A549 (cell line): ENCODE measurements around the gene CEACAM16. TPM values are rescaled to one million over a fixed set of nuclear protein-coding genes. Genes with fewer than 3 reads are reported as not detected.
A peak's percentile ranks its signal among the peaks of the same experiment; 100 is the strongest.

Source experiments
- ATAC-seq, 2 experiments: fragments of 200-7000 bp in 1 of 2; fragments of >200 bp in 1 of 2; cut with Nextera tagmentation in 1 of 2; cut with Tn5 transposase in 1 of 2; 3 replicates each; pipeline versions ENCODE4 v1.8.0 to v1.9.1; 2018 to 2020; ENCODE audit warnings: mild to moderate bottlenecking in 1 of 2, moderate library complexity in 1 of 2
- CTCF ChIA-PET: fragments of 300-600 bp; sonication (Branson Sonifier 250); formaldehyde crosslinking; extraction: SDS; loops from one replicate; lab custom pipeline; 2021; ENCODE audit warnings: antibody characterized with exemption, inconsistent platforms; lab: Yijun Ruan, JAX
- POLR2A ChIA-PET: fragments of 350-600 bp; formaldehyde crosslinking; extraction: SDS; loops from one replicate; lab custom pipeline; 2021; ENCODE audit warnings: antibody characterized with exemption, inconsistent platforms; lab: Yijun Ruan, JAX
- DNase-seq, 2 experiments: peaks; one replicate each; pipeline versions ENCODE4 v3.0.0 to v3.0.0-alpha.2; 2011 to 2016; ENCODE audit warnings: low read depth in 1 of 2, low spot score in 1 of 2
- FAIRE-seq: peaks from 2 replicates; lab custom pipeline; 2011; peaks lifted over from hg19 to GRCh38; lab: Jason Lieb, UNC
- H3K27ac ChIP-seq, 2 experiments: fragments of >200 bp; sonication (Bioruptor Twin); formaldehyde crosslinking; 3 replicates each; pipeline ENCODE4 v1.5.1; 2016 to 2017
- H3K4me1 ChIP-seq: fragments of >200 bp; sonication (Bioruptor Twin); formaldehyde crosslinking; 3 replicates; pipeline ENCODE4 v1.6.1; 2016
- H3K4me2 ChIP-seq: fragments of >200 bp; sonication (Bioruptor Twin); formaldehyde crosslinking; 3 replicates; pipeline ENCODE4 v1.6.1; 2016
- H3K4me3 ChIP-seq: fragments of >200 bp; sonication (Bioruptor Twin); formaldehyde crosslinking; 3 replicates; pipeline ENCODE4 v1.5.1; 2016
- H3K9me3 ChIP-seq: fragments of >200 bp; sonication (Bioruptor Twin); formaldehyde crosslinking; 3 replicates; pipeline ENCODE4 v1.6.1; 2016
- BCL3 ChIP-seq: fragments of >200 bp; sonication (Bioruptor Twin); formaldehyde crosslinking; IDR thresholded peaks from 3 replicates; pipeline ENCODE4 v1.6.1; 2016
- BHLHE40 ChIP-seq: IDR thresholded peaks from 2 replicates; pipeline ENCODE4 v1.6.1; 2012; ENCODE audit warnings: low read depth, low read length, inconsistent platforms
- CBX2 ChIP-seq: fragments of 200-600 bp; sonication (generic); IDR thresholded peaks from 2 replicates; pipeline ENCODE4 v1.6.1; 2016; ENCODE audit warnings: low read depth, mild to moderate bottlenecking, borderline replicate concordance
- CEBPB ChIP-seq, 2 experiments: fragments of >200 bp in 1 of 2; sonication (Bioruptor Twin) in 1 of 2; formaldehyde crosslinking in 1 of 2; IDR thresholded peaks; 2 replicates each; pipeline ENCODE4 v1.6.1; 2012 to 2016
- CHD2 ChIP-seq: fragments of 150-350 bp; IDR thresholded peaks from 2 replicates; pipeline ENCODE4 v1.6.1; 2014; ENCODE audit warnings: low read length; ENCODE audit not compliant: partially characterized antibody
- EHF ChIP-seq: fragments of 250-450 bp; sonication (Bioruptor Pico); IDR thresholded peaks from 2 replicates; pipeline ENCODE4 v1.5.0; 2020; ENCODE audit warnings: mild to moderate bottlenecking
- EHMT2 ChIP-seq: fragments of 200-600 bp; sonication (generic); IDR thresholded peaks from 2 replicates; pipeline ENCODE4 v1.6.1; 2016; ENCODE audit warnings: antibody characterized with exemption, low read depth, mild to moderate bottlenecking, moderate library complexity
- EP300 ChIP-seq, 2 experiments: fragments of >200 bp; sonication (Bioruptor Twin); formaldehyde crosslinking; IDR thresholded peaks; 2 replicates in 1 of 2; 3 replicates in 1 of 2; pipeline ENCODE4 v1.6.1; 2016 to 2017
- ESRRA ChIP-seq: fragments of 150-350 bp; IDR thresholded peaks from 2 replicates; pipeline ENCODE4 v1.6.1; 2014; ENCODE audit warnings: mild to moderate bottlenecking, low read length, borderline replicate concordance
- GATA3 ChIP-seq: IDR thresholded peaks from 2 replicates; pipeline ENCODE4 v1.6.1; 2012; ENCODE audit warnings: borderline replicate concordance
- HES2 ChIP-seq: fragments of >200 bp; sonication (Bioruptor Twin); formaldehyde crosslinking; IDR thresholded peaks from 2 replicates; pipeline ENCODE4 v1.6.1; 2016
- HEYL ChIP-seq: fragments of 250-450 bp; sonication (Bioruptor Pico); IDR thresholded peaks from 2 replicates; pipeline ENCODE4 v1.8.0; 2021; ENCODE audit warnings: mild to moderate bottlenecking, moderate library complexity
- HMGXB4 ChIP-seq: fragments of 250-450 bp; sonication (Bioruptor Pico); IDR thresholded peaks from 2 replicates; pipeline ENCODE4 v1.5.0; 2021; ENCODE audit warnings: mild to moderate bottlenecking, moderate library complexity, borderline replicate concordance
- HOXA7 ChIP-seq: fragments of 250-450 bp; sonication (Bioruptor Pico); IDR thresholded peaks from 2 replicates; pipeline ENCODE4 v1.5.0; 2020; ENCODE audit warnings: mild to moderate bottlenecking, moderate library complexity
- HOXB5 ChIP-seq: fragments of 250-450 bp; sonication (Bioruptor Pico); IDR thresholded peaks from 2 replicates; pipeline ENCODE4 v1.5.0; 2020; ENCODE audit warnings: mild to moderate bottlenecking, moderate library complexity
- JUN ChIP-seq, 2 experiments: fragments of >200 bp; sonication (Bioruptor Twin); formaldehyde crosslinking; IDR thresholded peaks; 2 replicates in 1 of 2; 3 replicates in 1 of 2; pipeline ENCODE4 v1.6.1; 2016 to 2017
- JUNB ChIP-seq: fragments of >200 bp; sonication (Bioruptor Twin); formaldehyde crosslinking; IDR thresholded peaks from 2 replicates; pipeline ENCODE4 v1.6.1; 2016
- KDM1A ChIP-seq: fragments of 200-600 bp; sonication (generic); IDR thresholded peaks from 2 replicates; pipeline ENCODE4 v1.6.1; 2016; ENCODE audit warnings: low read depth, mild to moderate bottlenecking
- MAFK ChIP-seq: fragments of 450-650 bp; IDR thresholded peaks from 2 replicates; pipeline ENCODE4 v1.6.1; 2014; ENCODE audit not compliant: partially characterized antibody
- MAX ChIP-seq: IDR thresholded peaks from 2 replicates; pipeline ENCODE4 v1.6.1; 2012
- NFE2L2 ChIP-seq: fragments of 150-350 bp; conservative IDR thresholded peaks from 2 replicates; pipeline ENCODE4 v1.6.1; 2014; ENCODE audit warnings: low read length
- POLR2A ChIP-seq: IDR thresholded peaks from 2 replicates; pipeline ENCODE4 v1.6.1; 2012; ENCODE audit warnings: mild to moderate bottlenecking, low read length
- POLR2AphosphoS2 ChIP-seq: conservative IDR thresholded peaks from 2 replicates; pipeline ENCODE4 v1.6.1; 2012; ENCODE audit warnings: low read length, improper control_type of control experiment, inconsistent platforms
- RAD21 ChIP-seq, 2 experiments: fragments of >200 bp in 1 of 2; sonication (Bioruptor Twin) in 1 of 2; formaldehyde crosslinking in 1 of 2; IDR thresholded peaks in 1 of 2; conservative IDR thresholded peaks in 1 of 2; 2 replicates in 1 of 2; 3 replicates in 1 of 2; pipeline ENCODE4 v1.6.1; 2012 to 2018; ENCODE audit warnings: inconsistent platforms in 1 of 2
- SMC3 ChIP-seq: fragments of >200 bp; sonication (Bioruptor Twin); formaldehyde crosslinking; IDR thresholded peaks from 3 replicates; pipeline ENCODE4 v1.6.1; 2018; ENCODE audit warnings: inconsistent platforms
- SREBF2 ChIP-seq: fragments of 450-650 bp; IDR thresholded peaks from 2 replicates; pipeline ENCODE4 v1.6.1; 2014; ENCODE audit warnings: mild to moderate bottlenecking, moderate library complexity
- TP53 ChIP-seq: fragments of 250-450 bp; sonication (Bioruptor Pico); IDR thresholded peaks from 2 replicates; pipeline ENCODE4 v1.5.0; 2021; ENCODE audit warnings: mild to moderate bottlenecking, moderate library complexity
- USF2 ChIP-seq: fragments of 450-650 bp; IDR thresholded peaks from 2 replicates; pipeline ENCODE4 v1.6.1; 2014; ENCODE audit warnings: antibody characterized with exemption
- ZC3H11A ChIP-seq: fragments of 450-650 bp; IDR thresholded peaks from 2 replicates; pipeline ENCODE4 v1.6.1; 2014; ENCODE audit warnings: antibody characterized with exemption, mild to moderate bottlenecking
- ZNF302 ChIP-seq: fragments of 250-450 bp; sonication (Bioruptor Pico); IDR thresholded peaks from 2 replicates; pipeline ENCODE4 v1.9.0; 2021; ENCODE audit warnings: inconsistent platforms, mild to moderate bottlenecking, moderate library complexity
- ZSCAN20 ChIP-seq: fragments of 250-450 bp; sonication (Bioruptor Pico); IDR thresholded peaks from 2 replicates; pipeline ENCODE4 v1.8.0; 2022; ENCODE audit warnings: mild to moderate bottlenecking, moderate library complexity
- WGBS: methylation state at CpG from one replicate; pipeline ENCODE4 v1.1.6; 2017; ENCODE audit errors: missing lambda C conversion rate; 5-methylcytosine and 5-hydroxymethylcytosine counted together
- polyA plus RNA-seq, 4 experiments: library from polyadenylated mRNA; depleted of rRNA in 3 of 4; stranded (reverse); fragments of >200 nt; fragmentation: RNase III in 1 of 4; extraction: RNeasy Plus Mini Kit Qiagen cat#74134 plus additional on column Dnase treatment in 1 of 4; gene quantifications; 2 replicates in 3 of 4; 3 replicates in 1 of 4; pipeline ENCODE4 v1.2.3, GENCODE V29; 2011 to 2017

Gene CEACAM16
- polyA plus RNA-seq, 2 of the 4 experiments (the other 2 are of a cell fraction): not detected

- peak in 1 of 2 experiments; percentile 12 for DNase-seq
- POLR2A ChIA-PET: interaction anchor here (0.9 to 2.6 kb wide), 4 partner anchors 11 to 28 kb away, joined by 3 to 33 read pairs (median 10); no protein-coding TSS in a partner anchor
- no peak for TF ChIP-seq HOXB5 (CRISPR knock-in tag)
- 0 out of 2 replicates have a peak, but pooled peaks have one; percentile 15 for TF ChIP-seq EHF
- Histone ChIP-seq H3K9me3 (no peaks in the 10 kb centered on the region), H3K4me2 (peak overlapping the region; percentile 92), H3K4me3 (peak overlapping the region; percentile 95), H3K27ac (peak overlapping the region; percentile 92 to 99), H3K4me1 (peaks cover 76% of the 10 kb centered on the region)
- no peak for FAIRE-seq
- ATAC-seq: no peak
- CTCF ChIA-PET: interaction anchor here (0.6 to 48.5 kb wide), 5 partner anchors 16 to 98 kb away, joined by 3 to 1899 read pairs (median 6); no protein-coding TSS in a partner anchor
- 53% methylated on average over 8 of the region's 8 CpGs for WGBS
Measured at GRCh38 chr19:44752123-44752815, 53.3 kb downstream of the CEACAM16 start.

- H3K27ac ChIP-seq: peak overlapping the region; percentile 92 to 99
- FAIRE-seq (peak; percentile 91), ATAC-seq (peak; percentile 52 to 61), DNase-seq (peak; percentile 93 to 97)
- H3K4me2 ChIP-seq: peak overlapping the region; percentile 92
- H3K4me1 ChIP-seq: peaks cover 83% of the 10 kb centered on the region
- H3K9me3 ChIP-seq: no peaks in the 10 kb centered on the region
- peak overlapping the region; percentile 95 for H3K4me3 ChIP-seq
- POLR2A ChIA-PET: interaction anchor here (0.6 to 2.6 kb wide), 7 partner anchors 8 to 35 kb away, joined by 4 to 33 read pairs (median 8); no protein-coding TSS in a partner anchor
- 18% methylated on average over 12 of the region's 18 CpGs for WGBS
- CTCF ChIA-PET: interaction anchor here (1.4 to 48.5 kb wide), 7 partner anchors 16 to 99 kb away, joined by 3 to 1899 read pairs (median 6); no protein-coding TSS in a partner anchor
- 0 out of 2 replicates have a peak, but pooled peaks have one; percentile 61 for TF ChIP-seq HOXB5 (CRISPR knock-in tag)
- TF ChIP-seq MAFK: no peak
- TF ChIP-seq NFE2L2: no peak
- TF ChIP-seq CEBPB (IDR thresholded peaks at IDR 0.05): peak in 1 of 2 experiments; percentile 76; a peak in 2 of 4 replicates
- no peak for TF ChIP-seq SREBF2
- TF ChIP-seq EP300 (IDR thresholded peaks at IDR 0.05): peak; percentile 78 to 92; a peak in 4 of 5 replicates
- no peak for TF ChIP-seq ZNF302
- no peak for TF ChIP-seq USF2
- no peak for TF ChIP-seq HEYL
- peak; percentile 99 for TF ChIP-seq GATA3
- TF ChIP-seq HOXA7 (CRISPR knock-in tag): peak; percentile 91; the same call in 1 of the 2 replicates
- TF ChIP-seq ZC3H11A: no peak
- TF ChIP-seq POLR2AphosphoS2: peak; percentile 93
- TF ChIP-seq EHMT2: no peak
- peak; percentile 33; the same call in 1 of the 3 replicates for TF ChIP-seq SMC3
- TF ChIP-seq JUN (IDR thresholded peaks at IDR 0.05): peak; percentile 95; a peak in 3 of 5 replicates
- TF ChIP-seq CHD2: peak; percentile 12
- peak; percentile 67; the same call in 1 of the 2 replicates for TF ChIP-seq KDM1A
- TF ChIP-seq POLR2A: no peak
- peak; percentile 56; the same call in 1 of the 2 replicates for TF ChIP-seq TP53 (CRISPR knock-in tag)
- TF ChIP-seq JUNB: no peak
- no peak for TF ChIP-seq HMGXB4 (CRISPR knock-in tag)
- TF ChIP-seq HES2: no peak
- TF ChIP-seq CBX2: no peak
- peak; percentile 100 for TF ChIP-seq BCL3
- peak; percentile 90; the same call in 1 of the 2 replicates for TF ChIP-seq MAX
- no peak for TF ChIP-seq BHLHE40
- TF ChIP-seq ZSCAN20 (CRISPR knock-in tag): no peak
- TF ChIP-seq ESRRA: no peak
- no peak; a peak in 2 of 5 replicates for TF ChIP-seq RAD21 (conservative IDR thresholded peaks at IDR 0.05 in 1 of 2, IDR thresholded peaks at IDR 0.05 in 1 of 2)
Measured at GRCh38 chr19:44752816-44753625, 54.1 kb downstream of the CEACAM16 start.
